SK-N-MC (cell line): ENCODE measurements around the gene AIF1L.

ENCODE experiments used
- DNase-seq: peaks from one replicate; pipeline ENCODE4 v3.0.0-alpha.2; 2011; ENCODE audit warnings: low read depth, low spot score
- H3K27ac ChIP-seq: fragments of 200-600 bp; sonication (generic); 2 replicates; pipeline ENCODE4 v1.5.1; 2016; ENCODE audit warnings: mixed run types
- H3K36me3 ChIP-seq: fragments of 200-600 bp; sonication (generic); 2 replicates; pipeline ENCODE4 v1.6.1; 2017; ENCODE audit warnings: antibody characterized with exemption, low read length, mixed read lengths; ENCODE audit not compliant: insufficient read depth
- H3K4me3 ChIP-seq: fragments of 200-600 bp; sonication (generic); 2 replicates; pipeline ENCODE4 v1.5.1; 2016
- H3K9ac ChIP-seq: fragments of 200-600 bp; sonication (generic); 2 replicates; pipeline ENCODE4 v1.8.0; 2017; ENCODE audit warnings: mixed run types, mixed read lengths; ENCODE audit not compliant: insufficient read length
- H3K9me3 ChIP-seq: fragments of 200-600 bp; sonication (generic); 2 replicates; pipeline ENCODE4 v1.6.1; 2017; ENCODE audit warnings: low read depth, mild to moderate bottlenecking, antibody characterized with exemption, low read length, moderate library complexity, mixed read lengths
- EZH2 ChIP-seq: fragments of 200-600 bp; sonication (generic); IDR thresholded peaks from one replicate; pipeline ENCODE4 v1.6.1; 2017; ENCODE audit warnings: antibody characterized with exemption
- FOXP2 ChIP-seq: optimal IDR thresholded peaks from 2 replicates; pipeline ENCODE3; 2011; ENCODE audit warnings: mild to moderate bottlenecking, moderate library complexity; ENCODE audit not compliant: insufficient read depth; ENCODE audit errors: extremely low read length, control extremely low read depth
- POLR2AphosphoS5 ChIP-seq: IDR thresholded peaks from 2 replicates; pipeline ENCODE4 v1.6.1; 2012; ENCODE audit warnings: mild to moderate bottlenecking, low read depth, low read length, borderline replicate concordance

Gene AIF1L

DNA sequence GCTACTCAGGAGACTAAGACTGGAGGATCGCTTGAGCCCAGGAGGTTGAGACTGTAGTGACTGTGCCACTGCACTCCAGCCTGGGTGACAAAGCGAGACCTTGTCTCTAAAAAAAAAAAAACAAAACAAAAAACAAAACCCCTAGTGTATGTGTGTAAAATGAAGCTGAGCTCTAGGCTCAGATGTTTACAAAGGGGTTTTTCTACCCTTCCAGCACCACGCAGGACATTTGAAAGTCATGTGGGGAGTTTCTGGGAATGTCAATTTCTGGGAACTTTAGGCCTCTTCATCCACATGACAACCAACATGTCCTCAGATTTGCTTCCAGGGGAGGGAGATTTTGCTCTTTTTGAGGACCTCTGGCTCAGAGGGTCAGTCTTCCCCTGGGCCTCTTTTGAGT, 42.4 kb upstream of the AIF1L start:
- no peak overlapping the region for H3K9ac ChIP-seq
- no peak overlapping the region for H3K27ac ChIP-seq
- H3K9me3 ChIP-seq = no peaks in the 10 kb centered on the region
- no peak for DNase-seq
- H3K36me3 ChIP-seq = no peaks in the 10 kb centered on the region
- TF ChIP-seq POLR2AphosphoS5 (no peak), FOXP2 (no peak), EZH2 (no peak)
- no peak overlapping the region for H3K4me3 ChIP-seq

DNA sequence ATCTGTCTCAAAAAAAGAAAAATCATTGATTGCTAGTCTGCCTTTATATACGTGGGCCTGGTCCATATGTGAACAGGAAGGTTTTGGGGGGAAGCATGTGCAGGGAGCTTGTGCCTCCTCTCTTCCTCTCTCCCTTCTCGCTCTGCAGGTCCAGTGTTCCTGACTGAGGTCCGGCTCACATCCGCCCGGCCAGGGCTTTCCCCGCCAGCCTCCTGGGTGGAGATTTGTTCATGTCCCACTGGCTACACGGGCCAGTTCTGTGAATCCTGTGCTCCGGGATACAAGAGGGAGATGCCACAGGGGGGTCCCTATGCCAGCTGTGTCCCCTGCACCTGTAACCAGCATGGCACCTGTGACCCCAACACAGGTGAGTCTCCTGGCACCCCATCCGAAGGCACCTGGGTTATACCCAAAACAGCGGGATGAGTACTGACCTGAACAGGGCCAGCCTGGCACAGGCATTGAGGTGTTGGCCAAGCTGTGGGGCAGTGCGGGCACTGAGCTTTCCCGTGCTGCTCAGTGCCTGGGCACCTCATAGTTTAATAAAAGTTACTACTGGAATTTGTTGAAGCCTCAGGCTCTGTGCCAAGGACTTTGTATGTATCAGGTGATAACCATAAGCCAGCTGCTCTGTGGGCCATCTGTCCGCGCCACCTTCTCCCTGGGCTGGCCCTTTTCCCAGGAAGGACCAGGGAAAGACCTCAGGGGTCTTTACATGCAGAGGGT, 39.4 kb upstream of the AIF1L start:
- Histone ChIP-seq H3K27ac (no peak overlapping the region), H3K4me3 (no peak overlapping the region), H3K36me3 (no peaks in the 10 kb centered on the region), H3K9ac (no peak overlapping the region), H3K9me3 (no peaks in the 10 kb centered on the region)
- TF ChIP-seq FOXP2 (no peak), POLR2AphosphoS5 (no peak), EZH2 (no peak)
- DNase-seq = no peak

DNA sequence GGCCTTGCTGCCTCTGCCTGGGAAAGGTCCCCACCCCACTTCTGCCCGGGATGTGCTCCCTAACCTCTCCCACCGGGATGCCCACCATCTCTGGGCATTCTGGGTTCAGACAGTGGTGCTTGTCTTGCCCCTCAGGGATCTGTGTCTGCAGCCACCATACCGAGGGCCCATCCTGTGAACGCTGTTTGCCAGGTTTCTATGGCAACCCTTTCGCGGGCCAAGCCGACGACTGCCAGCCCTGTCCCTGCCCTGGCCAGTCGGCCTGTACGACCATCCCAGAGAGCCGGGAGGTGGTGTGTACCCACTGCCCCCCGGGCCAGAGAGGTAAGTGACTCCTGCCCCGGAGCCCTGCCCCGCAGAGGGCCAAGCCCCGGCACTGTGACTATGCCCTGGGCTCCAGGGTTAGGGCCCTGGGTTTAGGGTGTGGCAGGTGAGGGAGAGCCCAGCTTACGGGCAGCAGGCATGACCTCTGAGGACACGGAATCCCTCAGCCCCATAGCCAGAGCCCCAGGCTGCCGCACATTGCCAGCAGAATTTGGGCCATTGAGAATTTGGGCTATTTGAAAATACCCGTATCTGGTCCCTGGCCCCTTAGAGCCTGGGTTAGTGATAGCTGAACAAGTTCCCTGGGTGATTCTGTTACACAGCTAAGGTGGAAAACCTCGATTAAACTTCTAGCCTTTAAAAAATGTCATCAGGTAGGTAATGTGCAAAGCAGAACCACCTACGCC, 35.3 kb upstream of the AIF1L start:
- no peak overlapping the region for H3K4me3 ChIP-seq
- no peak overlapping the region for H3K9ac ChIP-seq
- TF ChIP-seq EZH2 (no peak), FOXP2 (no peak), POLR2AphosphoS5 (no peak)
- H3K27ac ChIP-seq = no peak overlapping the region
- no peak for DNase-seq
- H3K36me3 ChIP-seq = no peaks in the 10 kb centered on the region
- no peaks in the 10 kb centered on the region for H3K9me3 ChIP-seq

DNA sequence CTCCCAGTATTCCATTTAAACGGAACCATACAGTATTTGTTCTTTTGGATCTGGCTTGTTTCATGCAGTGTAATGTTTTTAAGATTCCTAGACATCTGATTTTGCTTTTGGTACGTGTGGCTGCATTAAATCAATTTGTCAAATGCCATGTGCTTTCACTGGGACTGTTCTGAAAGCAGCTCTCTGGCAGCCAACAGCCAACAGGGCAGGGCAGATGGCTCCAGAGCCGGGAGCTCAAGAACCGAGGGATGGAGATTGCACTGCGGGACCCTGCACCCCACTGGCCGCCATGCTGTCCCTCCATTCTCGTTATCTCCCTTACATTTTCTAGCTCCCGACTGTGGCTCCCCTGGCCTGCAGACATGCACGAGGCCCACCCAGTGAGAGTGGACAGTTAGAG, 33.4 kb upstream of the AIF1L start:
- no peak overlapping the region for H3K27ac ChIP-seq
- H3K9me3 ChIP-seq = no peaks in the 10 kb centered on the region
- no peaks in the 10 kb centered on the region for H3K36me3 ChIP-seq
- no peak overlapping the region for H3K4me3 ChIP-seq
- H3K9ac ChIP-seq = no peak overlapping the region
- no peak for DNase-seq
- no peak for TF ChIP-seq FOXP2
- TF ChIP-seq POLR2AphosphoS5 = no peak
- TF ChIP-seq EZH2 = no peak

DNA sequence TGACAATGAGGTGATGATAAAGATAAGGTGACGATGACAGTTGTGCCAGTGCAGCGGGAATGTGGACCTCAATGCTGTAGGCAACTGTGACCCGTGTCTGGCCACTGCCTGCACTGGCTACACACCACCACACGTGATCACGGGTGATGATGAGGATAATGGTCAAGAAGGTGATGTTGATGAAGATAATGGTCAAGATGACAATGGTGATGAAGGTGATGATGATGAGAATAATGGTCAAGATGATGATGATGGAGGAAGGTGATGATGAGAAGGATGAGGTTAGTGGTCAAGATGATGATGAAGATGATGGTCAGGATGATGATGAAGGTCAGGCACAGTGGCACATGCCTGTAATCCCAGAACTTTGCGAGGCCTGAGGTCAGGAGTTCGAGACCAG, 30.7 kb upstream of the AIF1L start:
- no peak for DNase-seq
- no peak for TF ChIP-seq POLR2AphosphoS5
- TF ChIP-seq FOXP2 = no peak
- TF ChIP-seq EZH2 = no peak
- no peak overlapping the region for H3K27ac ChIP-seq
- H3K9ac ChIP-seq = no peak overlapping the region
- no peaks in the 10 kb centered on the region for H3K36me3 ChIP-seq
- no peak overlapping the region for H3K4me3 ChIP-seq
- H3K9me3 ChIP-seq = no peaks in the 10 kb centered on the region

DNA sequence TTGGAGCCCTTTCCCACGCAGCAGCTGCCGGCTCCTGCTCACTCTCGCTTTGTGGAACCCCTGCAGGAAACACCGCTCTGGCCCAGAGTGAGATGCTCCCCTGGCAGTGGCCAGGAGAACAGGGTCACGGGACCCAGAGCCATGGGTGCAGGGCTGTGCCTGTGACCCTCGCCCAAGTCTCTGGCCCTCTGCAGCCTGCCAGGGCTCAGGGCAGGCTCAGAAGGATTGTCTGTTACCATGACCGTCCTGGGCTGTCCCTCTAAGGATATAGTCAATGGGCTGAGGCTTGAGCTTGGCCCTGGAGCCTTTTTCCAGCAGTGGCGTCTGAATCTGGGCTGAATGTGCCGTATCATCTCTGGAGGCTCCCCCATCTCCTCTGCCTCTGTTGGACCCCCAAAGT, 28.7 kb upstream of the AIF1L start:
- H3K9me3 ChIP-seq = no peaks in the 10 kb centered on the region
- no peak overlapping the region for H3K4me3 ChIP-seq
- no peaks in the 10 kb centered on the region for H3K36me3 ChIP-seq
- H3K9ac ChIP-seq = no peak overlapping the region
- H3K27ac ChIP-seq = no peak overlapping the region
- no peak for DNase-seq
- TF ChIP-seq POLR2AphosphoS5 (no peak), FOXP2 (no peak), EZH2 (no peak)

DNA sequence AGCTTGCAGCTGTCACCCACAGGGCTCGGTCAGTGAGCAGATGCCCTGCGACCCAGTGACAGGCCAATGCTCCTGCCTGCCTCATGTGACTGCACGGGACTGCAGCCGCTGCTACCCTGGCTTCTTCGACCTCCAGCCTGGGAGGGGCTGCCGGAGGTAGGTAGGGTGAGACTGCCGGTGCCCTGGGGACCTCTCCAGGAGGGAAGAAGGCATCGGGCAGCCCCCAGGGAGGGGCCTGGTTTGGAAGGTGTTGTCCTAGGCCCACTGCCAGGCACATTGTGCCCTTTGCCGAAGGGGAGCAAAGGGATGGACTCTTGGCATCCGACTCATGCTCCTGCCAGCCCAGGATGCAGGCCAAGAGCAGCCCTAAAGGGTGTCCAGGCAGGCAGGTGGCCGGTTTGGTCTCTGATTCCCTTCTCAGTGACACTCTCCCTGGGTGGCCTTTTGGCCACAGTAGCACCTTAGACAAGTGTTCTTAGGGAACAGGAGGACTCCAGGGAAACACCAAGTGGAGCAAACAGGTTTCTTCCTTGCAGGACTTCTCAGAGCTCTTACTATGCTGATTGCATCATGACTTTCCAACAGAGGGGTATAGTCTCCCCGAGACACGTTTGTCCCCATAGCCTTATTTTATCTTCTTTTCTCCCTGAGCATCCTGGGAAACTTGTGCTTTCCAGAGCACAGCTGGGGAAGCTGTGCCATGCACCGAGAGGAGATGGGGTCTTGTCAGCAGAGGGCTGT, 28.1 kb upstream of the AIF1L start:
- DNase-seq = no peak

DNA sequence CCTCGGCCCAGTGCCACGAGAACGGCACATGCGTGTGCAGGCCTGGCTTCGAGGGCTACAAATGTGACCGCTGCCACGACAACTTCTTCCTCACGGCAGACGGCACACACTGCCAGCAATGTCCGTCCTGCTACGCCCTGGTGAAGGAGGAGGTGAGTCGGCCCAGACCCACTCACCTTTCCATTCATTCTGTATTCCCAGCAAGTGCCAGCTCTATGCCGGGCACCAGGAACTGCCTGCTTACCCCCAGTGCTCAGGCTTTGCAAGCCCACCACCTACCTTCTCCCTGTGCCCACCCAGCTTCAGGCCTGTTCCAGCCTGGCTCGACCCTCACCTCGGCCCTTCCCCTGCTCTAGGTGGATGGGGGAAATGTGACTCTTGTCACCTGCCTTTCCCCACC, 26.6 kb upstream of the AIF1L start:
- H3K4me3 ChIP-seq = no peak overlapping the region
- no peak for DNase-seq
- H3K27ac ChIP-seq = no peak overlapping the region
- H3K36me3 ChIP-seq = no peaks in the 10 kb centered on the region
- no peaks in the 10 kb centered on the region for H3K9me3 ChIP-seq
- TF ChIP-seq EZH2 (no peak), POLR2AphosphoS5 (no peak), FOXP2 (no peak)
- H3K9ac ChIP-seq = no peak overlapping the region

More for the DNA sequence above, 28.1 kb upstream of the AIF1L start:
- Histone ChIP-seq H3K4me3 (no peak overlapping the region), H3K36me3 (no peaks in the 10 kb centered on the region), H3K27ac (no peak overlapping the region), H3K9me3 (no peaks in the 10 kb centered on the region), H3K9ac (no peak overlapping the region)
- TF ChIP-seq EZH2 (no peak), POLR2AphosphoS5 (no peak), FOXP2 (no peak)
